K562 (cell line): Measurements from ENCODE around the gene CENPN.

Source experiments
- CEBPB ChIP-seq: fragments of 450-650 bp; IDR thresholded peaks from 2 replicates; pipeline ENCODE4 v1.6.1; 2016; ENCODE audit warnings: missing genetic modification characterization, missing compliant biosample characterization
- MYBL2 ChIP-seq, 2 experiments: fragments of 450-650 bp in 1 of 2; sonication (generic) in 1 of 2; formaldehyde crosslinking in 1 of 2; IDR thresholded peaks; 2 replicates each; pipeline versions ENCODE4 v1.6.1 to v1.8.1; 2017 to 2022; ENCODE audit warnings: borderline replicate concordance in 1 of 2, inconsistent platforms in 1 of 2, low read depth in 1 of 2, mild to moderate bottlenecking in 1 of 2, missing genetic modification reagents in 1 of 2, moderate library complexity in 1 of 2
- RAD51 ChIP-seq: fragments of 450-650 bp; IDR thresholded peaks from 2 replicates; pipeline ENCODE4 v1.7.1; 2016; ENCODE audit warnings: low read depth, mild to moderate bottlenecking, borderline replicate concordance
- SMC3 ChIP-seq: conservative IDR thresholded peaks from 2 replicates; pipeline ENCODE4 v1.6.1; 2011; ENCODE audit warnings: low read depth, low read length, improper control_type of control experiment; ENCODE audit not compliant: insufficient read depth
- STAT6 ChIP-seq: sonication (generic); formaldehyde crosslinking; IDR thresholded peaks from 2 replicates; pipeline ENCODE4 v1.8.1; 2023; ENCODE audit warnings: mild to moderate bottlenecking, missing genetic modification reagents
- ZNF23 ChIP-seq: fragments of 250-450 bp; sonication (Bioruptor Pico); IDR thresholded peaks from 2 replicates; pipeline ENCODE4 v1.4.0; 2020; ENCODE audit warnings: mild to moderate bottlenecking
- ZNF639 ChIP-seq, 2 experiments: fragments of 200-800 bp in 1 of 2; sonication (Bioruptor generic) in 1 of 2; sonication (generic) in 1 of 2; formaldehyde crosslinking in 1 of 2; IDR thresholded peaks in 1 of 2; conservative IDR thresholded peaks in 1 of 2; 2 replicates each; pipeline versions ENCODE4 v1.5.0 to v1.6.1; 2016 to 2020; ENCODE audit warnings: missing compliant biosample characterization in 1 of 2, missing genetic modification characterization in 1 of 2, missing genetic modification reagents in 1 of 2

GRCh38 chr16:80997139-80997798, 9.7 kb upstream of the CENPN start:
- no peak for TF ChIP-seq RAD51
- no peak for TF ChIP-seq SMC3
- no peak for TF ChIP-seq STAT6
- TF ChIP-seq ZNF639 (CRISPR knock-in tag; conservative IDR thresholded peaks at IDR 0.05 in 1 of 2, IDR thresholded peaks at IDR 0.05 in 1 of 2) = no peak
- TF ChIP-seq CEBPB (tag) = no peak
- no peak for TF ChIP-seq MYBL2 (IDR thresholded peaks at IDR 0.05; ENCODE audit: low read depth)
- TF ChIP-seq MYBL2 (CRISPR knock-in tag; IDR thresholded peaks at IDR 0.05; ENCODE audit: borderline replicate concordance) = no peak
- no peak for TF ChIP-seq ZNF23 (CRISPR knock-in tag)
